Measurements from ENCODE around the gene ISX.

The ISX gene

DNA sequence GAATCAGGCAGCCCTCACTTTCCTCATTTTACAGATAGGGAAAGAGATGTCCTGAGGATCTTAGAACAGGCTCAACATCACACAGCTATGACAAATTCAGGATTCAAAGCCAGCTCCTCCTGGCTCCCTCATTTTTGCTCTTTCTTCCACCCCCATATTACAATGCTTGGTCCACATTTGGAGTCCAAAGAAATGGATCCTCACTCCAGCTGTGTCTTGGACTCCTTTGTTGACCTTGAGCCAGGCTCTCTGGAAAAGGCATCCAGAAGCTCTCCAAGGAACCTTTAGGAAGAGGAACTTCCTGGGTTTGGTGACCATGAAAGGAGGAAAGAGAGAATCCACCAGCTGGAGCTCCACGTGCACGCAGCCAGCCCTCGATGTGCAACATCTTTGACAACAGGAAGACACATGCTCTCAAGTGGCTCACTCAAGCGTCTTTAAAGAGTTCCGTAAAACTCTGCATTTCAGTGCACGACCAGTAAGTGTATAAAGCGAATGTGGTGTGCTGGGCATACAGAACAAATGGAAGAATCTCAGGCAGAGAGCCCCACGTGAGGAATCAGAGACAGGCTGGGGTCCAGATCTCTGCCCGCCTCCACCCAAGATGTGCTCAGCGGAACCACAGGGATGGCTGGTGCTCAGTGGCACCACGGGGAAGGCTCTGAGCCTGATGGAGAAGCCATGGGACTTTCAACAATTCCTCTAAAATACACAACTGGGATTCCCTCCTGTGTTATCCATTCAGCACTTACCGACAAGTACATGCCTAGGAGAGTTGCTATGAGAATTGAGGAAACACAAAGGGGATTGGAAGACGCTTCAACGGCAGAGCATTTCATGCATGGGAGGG lies 48.4 kb downstream of the ISX start:
- DNase-seq: no peak

- DNase-seq: no peak
These were observed 49.6 kb downstream of the ISX start for GRCh38 chr22:35115515-35115914.

- no peak for DNase-seq
These were observed 50.3 kb downstream of the ISX start for GRCh38 chr22:35116269-35116668.

- DNase-seq: no peak
These were observed 50.9 kb downstream of the ISX start for GRCh38 chr22:35116817-35117216.

- DNase-seq: no peak
These were observed 53.5 kb downstream of the ISX start for GRCh38 chr22:35119494-35119893.

DNA sequence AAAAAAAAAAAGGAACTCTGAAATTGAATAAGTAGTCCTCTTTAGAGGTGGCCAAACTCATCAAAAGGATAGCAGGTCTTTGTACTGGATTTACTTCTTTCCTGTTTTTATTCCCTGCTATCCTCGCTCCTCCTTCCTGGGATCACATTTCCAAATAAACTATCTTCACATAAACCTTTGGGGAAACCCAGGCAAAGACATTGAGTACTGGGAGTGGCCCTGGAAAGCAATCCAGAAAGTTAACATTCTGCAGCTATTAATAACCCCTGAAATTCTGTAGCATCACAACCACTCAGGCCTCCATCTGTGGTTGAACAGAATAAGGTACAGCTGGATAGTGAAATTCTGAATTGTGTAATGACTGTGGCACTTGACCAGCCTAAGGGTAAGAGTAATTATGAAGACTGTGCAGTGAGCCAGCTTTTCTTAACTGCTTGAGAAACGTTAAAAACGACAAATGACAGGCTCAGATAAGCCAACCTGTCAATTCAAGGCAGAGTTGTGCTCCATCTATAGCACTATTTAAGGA lies 58.8 kb downstream of the ISX start:
- no peak for DNase-seq

DNA sequence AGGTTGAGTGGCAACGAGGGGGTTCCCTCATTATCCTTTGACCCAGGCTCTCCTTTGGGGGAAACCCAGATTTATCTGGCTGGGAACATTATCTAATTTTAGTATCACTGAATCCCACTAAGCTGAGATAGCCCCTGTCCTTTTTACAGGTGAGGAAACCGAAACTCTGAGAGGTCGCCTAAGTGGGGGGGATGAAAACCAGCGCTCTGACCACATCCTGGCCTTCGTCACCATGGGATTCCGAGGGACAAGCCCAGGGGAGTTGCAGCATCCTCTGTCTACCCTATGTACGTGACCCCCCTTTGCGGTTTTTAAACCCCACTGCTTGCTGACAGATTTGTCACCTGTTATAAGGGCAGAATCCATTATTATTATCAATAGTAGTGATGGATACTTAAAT lies 61.0 kb downstream of the ISX start:
- no peak for DNase-seq

- no peak for DNase-seq
These were observed 62.7 kb downstream of the ISX start for GRCh38 chr22:35128637-35129036.

GRCh38 chr22:35131525-35132000 lies 65.6 kb downstream of the ISX start:
- no peak for DNase-seq

- no peak for DNase-seq
These were observed 66.6 kb downstream of the ISX start for GRCh38 chr22:35132568-35132967.

DNA sequence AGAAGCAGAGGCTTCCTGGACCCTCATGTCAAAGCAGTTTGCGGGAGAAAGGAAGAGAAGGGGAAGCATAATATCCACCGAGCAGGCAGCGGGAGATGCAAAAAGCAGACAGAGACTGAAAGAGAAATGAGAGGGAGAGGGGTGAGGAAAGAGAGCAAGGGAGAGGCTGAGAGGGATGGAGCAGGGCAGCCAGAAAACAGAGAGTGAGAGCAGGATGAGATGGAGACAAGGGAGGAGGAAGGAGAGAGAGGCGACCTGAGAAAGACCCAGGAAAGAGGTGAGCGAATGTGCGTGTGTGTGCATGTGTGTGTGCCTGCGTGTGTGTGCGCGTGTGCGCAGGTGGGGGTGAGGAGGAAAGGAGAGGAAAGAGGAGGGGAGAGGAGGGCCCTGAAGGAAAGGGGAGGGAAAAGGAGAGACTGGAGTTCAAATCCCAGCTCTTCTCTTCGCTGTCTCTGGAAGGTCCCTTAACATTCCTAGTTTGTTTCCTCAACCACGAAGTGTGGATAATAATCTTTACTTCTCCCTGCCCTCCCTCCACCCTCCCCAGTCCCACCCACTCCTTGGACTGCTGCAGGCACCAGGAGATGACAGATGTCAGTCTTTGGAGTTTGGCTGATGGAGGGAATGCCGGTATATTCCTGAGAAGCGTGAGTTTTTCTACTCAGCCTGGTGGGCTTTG lies 67.9 kb downstream of the ISX start:
- no peak for DNase-seq

GRCh38 chr22:35134637-35135036 lies 68.7 kb downstream of the ISX start:
- no peak for DNase-seq

- DNase-seq: no peak
These were observed 69.2 kb downstream of the ISX start for GRCh38 chr22:35135165-35135564.
